GM12878 (cell line): ENCODE data around the gene INSIG2. TPM values are rescaled to one million over a fixed set of nuclear protein-coding genes. Genes with fewer than 3 reads are reported as not detected.
A peak's percentile ranks its signal among the peaks of the same experiment; 100 is the strongest.

Experiments used
- ASH2L ChIP-seq: fragments of 300-600, 200-600 bp; sonication (generic); IDR thresholded peaks from 2 replicates; pipeline ENCODE4 v1.6.1; 2017; ENCODE audit warnings: low read depth, mild to moderate bottlenecking, borderline replicate concordance
- BHLHE40 ChIP-seq, 2 experiments: fragments of 450-650 bp in 1 of 2; IDR thresholded peaks; 2 replicates each; pipeline ENCODE4 v1.6.1; 2011 to 2017; ENCODE audit warnings: low read depth in 2 of 2, borderline replicate concordance in 1 of 2, improper control_type of control experiment in 1 of 2, low read length in 1 of 2, mild to moderate bottlenecking in 1 of 2
- CHD1 ChIP-seq: IDR thresholded peaks from 2 replicates; pipeline ENCODE4 v1.6.1; 2012; ENCODE audit warnings: low read depth, low read length, improper control_type of control experiment
- EZH2 ChIP-seq: IDR thresholded peaks from 2 replicates; pipeline ENCODE4 v1.6.1; 2012; ENCODE audit warnings: low read depth, mild to moderate bottlenecking, control low read depth, inconsistent platforms, low read length, borderline replicate concordance; ENCODE audit not compliant: control insufficient read depth
- FOS ChIP-seq: IDR thresholded peaks from 3 replicates; pipeline ENCODE4 v1.6.1; 2011; ENCODE audit warnings: borderline replicate concordance; ENCODE audit not compliant: insufficient read length; ENCODE audit errors: extremely low read depth
- JUNB ChIP-seq: IDR thresholded peaks from 2 replicates; pipeline ENCODE4 v1.6.1; 2016; ENCODE audit warnings: antibody characterized with exemption, mild to moderate bottlenecking
- MTA2 ChIP-seq: fragments of 450-650 bp; IDR thresholded peaks from 2 replicates; pipeline ENCODE4 v1.6.1; 2016; ENCODE audit warnings: low read depth, mild to moderate bottlenecking, moderate library complexity
- NR2C2 ChIP-seq: IDR thresholded peaks from 2 replicates; pipeline ENCODE4 v1.6.1; 2011; ENCODE audit warnings: borderline replicate concordance, low read depth; ENCODE audit not compliant: control insufficient read depth, insufficient read length
- POLR2AphosphoS2 ChIP-seq: IDR thresholded peaks from 2 replicates; pipeline ENCODE4 v1.6.1; 2011; ENCODE audit warnings: low read depth, mild to moderate bottlenecking, low read length, improper control_type of control experiment, moderate library complexity
- POLR2AphosphoS5 ChIP-seq: IDR thresholded peaks from 2 replicates; pipeline ENCODE4 v1.6.1; 2011; ENCODE audit warnings: mild to moderate bottlenecking, low read length, inconsistent platforms
- TCF12 ChIP-seq: IDR thresholded peaks from 2 replicates; pipeline ENCODE4 v1.6.1; 2011; ENCODE audit warnings: low read depth, mild to moderate bottlenecking, low read length
- WRNIP1 ChIP-seq: IDR thresholded peaks from 2 replicates; pipeline ENCODE4 v1.6.1; 2011; ENCODE audit warnings: low read depth, low read length, improper control_type of control experiment, borderline replicate concordance
- YY1 ChIP-seq: IDR thresholded peaks from 2 replicates; pipeline ENCODE4 v1.6.1; 2011; ENCODE audit warnings: low read depth, mild to moderate bottlenecking, low read length
- ZNF207 ChIP-seq: fragments of 450-650 bp; IDR thresholded peaks from 2 replicates; pipeline ENCODE4 v1.6.1; 2014; ENCODE audit warnings: antibody characterized with exemption, mild to moderate bottlenecking, borderline replicate concordance
- ZNF384 ChIP-seq: IDR thresholded peaks from 2 replicates; pipeline ENCODE4 v1.6.1; 2012; ENCODE audit warnings: low read depth, mild to moderate bottlenecking, low read length, improper control_type of control experiment, borderline replicate concordance
- polyA plus RNA-seq, 11 experiments: library from polyadenylated mRNA; depleted of rRNA in 4 of 11; unstranded in 6 of 11; stranded (reverse) in 5 of 11; fragments of >200 nt; fragmentation: Nextera tagmentation in 4 of 11; fragmentation: Illumina TruSeq in 1 of 11; extraction: Ambion mirVana in 4 of 11; extraction: Trizol in 1 of 11; gene quantifications; 1 replicate in 1 of 11; 2 replicates in 10 of 11; pipeline versions ENCODE4 v1.2.1 to v1.2.3, GENCODE V29; 2011 to 2016; ENCODE audit warnings: inconsistent platforms in 2 of 11, missing spikeins in 2 of 11, low read depth in 1 of 11
- total RNA-seq, 4 experiments: library from RNA; depleted of rRNA in 3 of 4; stranded (reverse); fragments of >200 nt in 3 of 4; fragmentation: Illumina TruSeq in 1 of 4; extraction: Trizol in 1 of 4; gene quantifications; 2 replicates each; pipeline versions ENCODE4 v1.2.1 to v1.2.3, GENCODE V29; 2013 to 2021
- TF ChIP-seq, protein P1 (sequence below): fragments of 450-650 bp; IDR thresholded peaks from 2 replicates; pipeline ENCODE4 v1.6.1; 2017; ENCODE audit warnings: mild to moderate bottlenecking, moderate library complexity
- TF ChIP-seq, protein P2 (sequence below): IDR thresholded peaks from 2 replicates; pipeline ENCODE4 v1.6.1; 2012; ENCODE audit warnings: improper control_type of control experiment, low read depth, low read length; ENCODE audit not compliant: insufficient replicate concordance
- TF ChIP-seq, protein P3 (sequence below): fragments of 450-650 bp; formaldehyde crosslinking; IDR thresholded peaks from 2 replicates; pipeline ENCODE4 v1.4.0; 2020; ENCODE audit warnings: mild to moderate bottlenecking, moderate library complexity

INSIG2 gene
- total and polyA plus RNA-seq, 10 of the 15 experiments (the other 5 are each of a cell fraction or from before 2014, with no cell fraction given): 4.9 to 92.7 (median 12.0) TPM

DNA sequence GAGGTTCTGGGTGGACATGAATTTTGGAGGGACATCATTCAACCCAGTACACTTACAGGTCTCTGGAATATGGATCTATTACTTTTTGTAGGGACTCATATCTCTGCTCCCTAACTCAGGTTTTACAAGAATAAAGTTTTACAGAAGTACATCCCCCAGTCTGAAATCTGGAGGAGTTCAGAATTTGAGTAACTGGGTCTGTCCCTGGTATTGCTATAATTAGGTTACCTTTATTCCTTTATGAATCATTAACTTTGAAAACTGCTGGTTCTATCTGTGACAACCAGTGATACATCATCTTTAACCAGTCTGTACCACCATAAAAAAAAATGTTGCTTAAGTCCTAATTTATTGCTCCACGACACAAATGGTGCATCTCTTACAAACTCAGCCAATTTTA lies 59.9 kb downstream of the INSIG2 start (continued):
- TF ChIP-seq WRNIP1: no peak
- TF ChIP-seq JUNB: peak; percentile 73
- no peak for TF ChIP-seq ZNF207
- no peak for TF ChIP-seq ASH2L
- no peak for TF ChIP-seq EZH2
- TF ChIP-seq POLR2AphosphoS2: no peak
- no peak for TF ChIP-seq YY1
- TF ChIP-seq NR2C2: no peak
- no peak for TF ChIP-seq TCF12
- TF ChIP-seq BHLHE40 (IDR thresholded peaks at IDR 0.05; ENCODE audit: borderline replicate concordance in 1 of 2, low read depth in 2 of 2, low read length in 1 of 2): no peak
- TF ChIP-seq, protein P1, sequence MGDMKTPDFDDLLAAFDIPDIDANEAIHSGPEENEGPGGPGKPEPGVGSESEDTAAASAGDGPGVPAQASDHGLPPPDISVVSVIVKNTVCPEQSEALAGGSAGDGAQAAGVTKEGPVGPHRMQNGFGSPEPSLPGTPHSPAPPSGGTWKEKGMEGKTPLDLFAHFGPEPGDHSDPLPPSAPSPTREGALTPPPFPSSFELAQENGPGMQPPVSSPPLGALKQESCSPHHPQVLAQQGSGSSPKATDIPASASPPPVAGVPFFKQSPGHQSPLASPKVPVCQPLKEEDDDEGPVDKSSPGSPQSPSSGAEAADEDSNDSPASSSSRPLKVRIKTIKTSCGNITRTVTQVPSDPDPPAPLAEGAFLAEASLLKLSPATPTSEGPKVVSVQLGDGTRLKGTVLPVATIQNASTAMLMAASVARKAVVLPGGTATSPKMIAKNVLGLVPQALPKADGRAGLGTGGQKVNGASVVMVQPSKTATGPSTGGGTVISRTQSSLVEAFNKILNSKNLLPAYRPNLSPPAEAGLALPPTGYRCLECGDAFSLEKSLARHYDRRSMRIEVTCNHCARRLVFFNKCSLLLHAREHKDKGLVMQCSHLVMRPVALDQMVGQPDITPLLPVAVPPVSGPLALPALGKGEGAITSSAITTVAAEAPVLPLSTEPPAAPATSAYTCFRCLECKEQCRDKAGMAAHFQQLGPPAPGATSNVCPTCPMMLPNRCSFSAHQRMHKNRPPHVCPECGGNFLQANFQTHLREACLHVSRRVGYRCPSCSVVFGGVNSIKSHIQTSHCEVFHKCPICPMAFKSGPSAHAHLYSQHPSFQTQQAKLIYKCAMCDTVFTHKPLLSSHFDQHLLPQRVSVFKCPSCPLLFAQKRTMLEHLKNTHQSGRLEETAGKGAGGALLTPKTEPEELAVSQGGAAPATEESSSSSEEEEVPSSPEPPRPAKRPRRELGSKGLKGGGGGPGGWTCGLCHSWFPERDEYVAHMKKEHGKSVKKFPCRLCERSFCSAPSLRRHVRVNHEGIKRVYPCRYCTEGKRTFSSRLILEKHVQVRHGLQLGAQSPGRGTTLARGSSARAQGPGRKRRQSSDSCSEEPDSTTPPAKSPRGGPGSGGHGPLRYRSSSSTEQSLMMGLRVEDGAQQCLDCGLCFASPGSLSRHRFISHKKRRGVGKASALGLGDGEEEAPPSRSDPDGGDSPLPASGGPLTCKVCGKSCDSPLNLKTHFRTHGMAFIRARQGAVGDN: no peak
- no peak for TF ChIP-seq POLR2AphosphoS5
- no peak for TF ChIP-seq FOS
- TF ChIP-seq ZNF384: 0 out of 2 replicates have a peak, but pooled peaks have one; percentile 7
- TF ChIP-seq, protein P2, sequence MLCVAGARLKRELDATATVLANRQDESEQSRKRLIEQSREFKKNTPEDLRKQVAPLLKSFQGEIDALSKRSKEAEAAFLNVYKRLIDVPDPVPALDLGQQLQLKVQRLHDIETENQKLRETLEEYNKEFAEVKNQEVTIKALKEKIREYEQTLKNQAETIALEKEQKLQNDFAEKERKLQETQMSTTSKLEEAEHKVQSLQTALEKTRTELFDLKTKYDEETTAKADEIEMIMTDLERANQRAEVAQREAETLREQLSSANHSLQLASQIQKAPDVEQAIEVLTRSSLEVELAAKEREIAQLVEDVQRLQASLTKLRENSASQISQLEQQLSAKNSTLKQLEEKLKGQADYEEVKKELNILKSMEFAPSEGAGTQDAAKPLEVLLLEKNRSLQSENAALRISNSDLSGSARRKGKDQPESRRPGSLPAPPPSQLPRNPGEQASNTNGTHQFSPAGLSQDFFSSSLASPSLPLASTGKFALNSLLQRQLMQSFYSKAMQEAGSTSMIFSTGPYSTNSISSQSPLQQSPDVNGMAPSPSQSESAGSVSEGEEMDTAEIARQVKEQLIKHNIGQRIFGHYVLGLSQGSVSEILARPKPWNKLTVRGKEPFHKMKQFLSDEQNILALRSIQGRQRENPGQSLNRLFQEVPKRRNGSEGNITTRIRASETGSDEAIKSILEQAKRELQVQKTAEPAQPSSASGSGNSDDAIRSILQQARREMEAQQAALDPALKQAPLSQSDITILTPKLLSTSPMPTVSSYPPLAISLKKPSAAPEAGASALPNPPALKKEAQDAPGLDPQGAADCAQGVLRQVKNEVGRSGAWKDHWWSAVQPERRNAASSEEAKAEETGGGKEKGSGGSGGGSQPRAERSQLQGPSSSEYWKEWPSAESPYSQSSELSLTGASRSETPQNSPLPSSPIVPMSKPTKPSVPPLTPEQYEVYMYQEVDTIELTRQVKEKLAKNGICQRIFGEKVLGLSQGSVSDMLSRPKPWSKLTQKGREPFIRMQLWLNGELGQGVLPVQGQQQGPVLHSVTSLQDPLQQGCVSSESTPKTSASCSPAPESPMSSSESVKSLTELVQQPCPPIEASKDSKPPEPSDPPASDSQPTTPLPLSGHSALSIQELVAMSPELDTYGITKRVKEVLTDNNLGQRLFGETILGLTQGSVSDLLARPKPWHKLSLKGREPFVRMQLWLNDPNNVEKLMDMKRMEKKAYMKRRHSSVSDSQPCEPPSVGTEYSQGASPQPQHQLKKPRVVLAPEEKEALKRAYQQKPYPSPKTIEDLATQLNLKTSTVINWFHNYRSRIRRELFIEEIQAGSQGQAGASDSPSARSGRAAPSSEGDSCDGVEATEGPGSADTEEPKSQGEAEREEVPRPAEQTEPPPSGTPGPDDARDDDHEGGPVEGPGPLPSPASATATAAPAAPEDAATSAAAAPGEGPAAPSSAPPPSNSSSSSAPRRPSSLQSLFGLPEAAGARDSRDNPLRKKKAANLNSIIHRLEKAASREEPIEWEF: no peak
- no peak for TF ChIP-seq CHD1
- peak; percentile 55; the same call in 1 of the 2 replicates for TF ChIP-seq MTA2
- TF ChIP-seq, protein P3, sequence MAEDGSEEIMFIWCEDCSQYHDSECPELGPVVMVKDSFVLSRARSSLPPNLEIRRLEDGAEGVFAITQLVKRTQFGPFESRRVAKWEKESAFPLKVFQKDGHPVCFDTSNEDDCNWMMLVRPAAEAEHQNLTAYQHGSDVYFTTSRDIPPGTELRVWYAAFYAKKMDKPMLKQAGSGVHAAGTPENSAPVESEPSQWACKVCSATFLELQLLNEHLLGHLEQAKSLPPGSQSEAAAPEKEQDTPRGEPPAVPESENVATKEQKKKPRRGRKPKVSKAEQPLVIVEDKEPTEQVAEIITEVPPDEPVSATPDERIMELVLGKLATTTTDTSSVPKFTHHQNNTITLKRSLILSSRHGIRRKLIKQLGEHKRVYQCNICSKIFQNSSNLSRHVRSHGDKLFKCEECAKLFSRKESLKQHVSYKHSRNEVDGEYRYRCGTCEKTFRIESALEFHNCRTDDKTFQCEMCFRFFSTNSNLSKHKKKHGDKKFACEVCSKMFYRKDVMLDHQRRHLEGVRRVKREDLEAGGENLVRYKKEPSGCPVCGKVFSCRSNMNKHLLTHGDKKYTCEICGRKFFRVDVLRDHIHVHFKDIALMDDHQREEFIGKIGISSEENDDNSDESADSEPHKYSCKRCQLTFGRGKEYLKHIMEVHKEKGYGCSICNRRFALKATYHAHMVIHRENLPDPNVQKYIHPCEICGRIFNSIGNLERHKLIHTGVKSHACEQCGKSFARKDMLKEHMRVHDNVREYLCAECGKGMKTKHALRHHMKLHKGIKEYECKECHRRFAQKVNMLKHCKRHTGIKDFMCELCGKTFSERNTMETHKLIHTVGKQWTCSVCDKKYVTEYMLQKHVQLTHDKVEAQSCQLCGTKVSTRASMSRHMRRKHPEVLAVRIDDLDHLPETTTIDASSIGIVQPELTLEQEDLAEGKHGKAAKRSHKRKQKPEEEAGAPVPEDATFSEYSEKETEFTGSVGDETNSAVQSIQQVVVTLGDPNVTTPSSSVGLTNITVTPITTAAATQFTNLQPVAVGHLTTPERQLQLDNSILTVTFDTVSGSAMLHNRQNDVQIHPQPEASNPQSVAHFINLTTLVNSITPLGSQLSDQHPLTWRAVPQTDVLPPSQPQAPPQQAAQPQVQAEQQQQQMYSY (CRISPR knock-in tag): no peak
